AG09309 (cell line): ENCODE data around the gene HPSE2.

ENCODE experiments used
- DNase-seq: peaks from one replicate; pipeline ENCODE4 v3.0.0-alpha.2; 2010; ENCODE audit warnings: low read depth
- H3K4me3 ChIP-seq: 2 replicates; pipeline ENCODE4 v1.5.1; 2011; ENCODE audit warnings: mild to moderate bottlenecking, low read depth, low read length, moderate library complexity; ENCODE audit not compliant: control insufficient read depth
- TF ChIP-seq, protein P1 (sequence below): IDR thresholded peaks from 2 replicates; pipeline ENCODE4 v1.5.1; 2011; ENCODE audit warnings: mild to moderate bottlenecking, low read depth, low read length, inconsistent platforms; ENCODE audit not compliant: insufficient read depth, control insufficient read depth; ENCODE audit errors: missing control alignments

Gene HPSE2

DNA sequence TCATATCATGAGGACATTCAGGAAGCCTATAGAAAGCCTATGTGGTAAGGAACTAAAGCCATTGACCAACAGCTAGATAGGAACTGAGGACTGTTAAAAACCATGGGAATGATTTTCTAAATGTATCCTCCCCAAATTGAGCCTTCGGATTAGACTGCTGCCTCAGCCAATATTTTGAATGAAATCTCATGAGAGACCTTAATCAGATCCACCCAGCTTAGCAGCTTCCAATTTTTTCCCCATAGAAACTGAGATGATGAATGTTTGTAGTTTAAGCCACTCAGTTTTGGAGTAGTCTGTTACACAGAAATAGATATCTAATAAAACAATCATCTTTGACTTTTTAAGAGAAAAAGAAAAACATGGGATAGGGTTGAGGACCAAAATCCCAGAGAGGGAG lies 292.0 kb downstream of the HPSE2 start:
- TF ChIP-seq, protein P1, sequence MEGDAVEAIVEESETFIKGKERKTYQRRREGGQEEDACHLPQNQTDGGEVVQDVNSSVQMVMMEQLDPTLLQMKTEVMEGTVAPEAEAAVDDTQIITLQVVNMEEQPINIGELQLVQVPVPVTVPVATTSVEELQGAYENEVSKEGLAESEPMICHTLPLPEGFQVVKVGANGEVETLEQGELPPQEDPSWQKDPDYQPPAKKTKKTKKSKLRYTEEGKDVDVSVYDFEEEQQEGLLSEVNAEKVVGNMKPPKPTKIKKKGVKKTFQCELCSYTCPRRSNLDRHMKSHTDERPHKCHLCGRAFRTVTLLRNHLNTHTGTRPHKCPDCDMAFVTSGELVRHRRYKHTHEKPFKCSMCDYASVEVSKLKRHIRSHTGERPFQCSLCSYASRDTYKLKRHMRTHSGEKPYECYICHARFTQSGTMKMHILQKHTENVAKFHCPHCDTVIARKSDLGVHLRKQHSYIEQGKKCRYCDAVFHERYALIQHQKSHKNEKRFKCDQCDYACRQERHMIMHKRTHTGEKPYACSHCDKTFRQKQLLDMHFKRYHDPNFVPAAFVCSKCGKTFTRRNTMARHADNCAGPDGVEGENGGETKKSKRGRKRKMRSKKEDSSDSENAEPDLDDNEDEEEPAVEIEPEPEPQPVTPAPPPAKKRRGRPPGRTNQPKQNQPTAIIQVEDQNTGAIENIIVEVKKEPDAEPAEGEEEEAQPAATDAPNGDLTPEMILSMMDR: no peak
- no peak overlapping the region for H3K4me3 ChIP-seq
- no peak for DNase-seq

DNA sequence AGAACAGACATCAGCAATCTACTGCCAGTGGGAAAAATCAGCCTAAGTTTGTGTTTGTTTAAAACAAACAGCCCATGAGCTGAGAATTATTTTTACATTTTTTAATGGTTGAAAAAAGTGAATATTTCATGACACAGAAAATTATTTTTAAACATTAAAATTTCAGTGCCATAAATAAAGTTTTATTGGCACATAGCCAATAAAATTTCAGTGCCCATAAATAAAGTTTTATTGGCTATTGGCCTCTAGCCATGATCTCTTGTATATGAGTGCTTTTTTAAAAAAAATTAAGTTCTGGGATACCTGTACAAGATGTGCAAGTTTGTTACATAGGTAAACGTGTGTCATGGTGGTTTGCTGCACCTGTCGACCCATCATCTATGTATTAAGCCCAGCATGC lies 305.9 kb downstream of the HPSE2 start:
- DNase-seq: no peak
- TF ChIP-seq, protein P1: no peak

DNA sequence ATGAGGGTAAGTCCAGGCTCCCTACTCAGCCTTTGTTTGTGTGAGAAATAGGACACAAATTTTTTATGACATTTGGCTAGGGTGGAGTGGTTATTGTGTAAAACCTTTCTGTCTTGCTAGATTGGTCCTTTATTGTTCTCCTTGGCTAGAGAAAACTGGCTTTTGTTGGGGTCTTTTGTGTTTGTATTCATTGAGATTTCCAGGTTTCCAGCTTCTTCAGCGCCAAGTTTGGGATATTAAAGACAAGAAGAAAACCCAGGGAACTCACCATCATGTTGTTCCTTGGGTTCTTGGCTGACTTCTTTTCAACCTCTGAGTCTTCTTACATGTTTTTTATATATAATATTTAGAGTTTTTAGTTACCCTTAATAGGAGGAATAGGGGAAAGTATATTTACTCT lies 310.0 kb downstream of the HPSE2 start:
- TF ChIP-seq, protein P1: no peak
- H3K4me3 ChIP-seq: no peak overlapping the region
- DNase-seq: no peak

More for the DNA sequence above, 305.9 kb downstream of the HPSE2 start:
- no peak overlapping the region for H3K4me3 ChIP-seq

DNA sequence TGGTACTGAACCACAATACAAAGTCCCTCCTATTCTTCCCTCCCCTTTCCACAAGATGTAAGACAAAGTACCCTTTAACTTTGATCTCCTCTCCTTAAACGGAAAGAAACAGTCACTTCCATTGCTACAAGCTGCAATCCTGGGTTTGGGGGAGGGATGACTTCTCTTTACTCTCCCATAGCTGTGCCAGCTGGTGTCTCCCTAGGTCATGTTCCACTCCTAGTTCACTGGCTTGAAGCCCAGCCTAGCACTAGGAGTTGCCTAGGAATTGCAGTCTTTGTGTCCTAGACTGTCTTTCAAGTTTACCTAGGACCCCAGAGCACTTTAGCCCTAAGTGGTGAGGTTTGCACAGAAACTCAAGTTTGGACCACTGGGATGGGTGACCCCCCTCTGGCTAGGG lies 311.1 kb downstream of the HPSE2 start:
- TF ChIP-seq, protein P1: no peak
- no peak for DNase-seq

DNA sequence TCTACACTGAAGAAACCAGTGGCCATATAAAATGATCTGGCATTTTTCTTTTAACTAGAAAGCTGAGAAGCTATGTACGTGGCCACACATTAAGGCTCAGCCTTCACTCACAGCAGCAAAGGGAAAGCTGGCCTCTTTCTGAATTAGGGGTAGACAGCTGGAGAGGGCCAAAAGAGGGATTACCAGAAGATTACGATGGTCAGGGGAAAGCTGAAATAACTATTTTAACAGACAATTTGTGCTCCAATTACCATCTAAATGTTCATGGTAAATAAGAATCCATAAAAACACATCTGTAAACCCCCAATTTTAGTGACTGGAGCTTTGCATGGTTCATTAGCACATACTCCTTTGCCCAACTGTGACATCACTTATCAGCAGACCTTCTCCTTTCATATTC lies 314.3 kb downstream of the HPSE2 start:
- TF ChIP-seq, protein P1: no peak

More for the DNA sequence above, 311.1 kb downstream of the HPSE2 start:
- H3K4me3 ChIP-seq: no peak overlapping the region

DNA sequence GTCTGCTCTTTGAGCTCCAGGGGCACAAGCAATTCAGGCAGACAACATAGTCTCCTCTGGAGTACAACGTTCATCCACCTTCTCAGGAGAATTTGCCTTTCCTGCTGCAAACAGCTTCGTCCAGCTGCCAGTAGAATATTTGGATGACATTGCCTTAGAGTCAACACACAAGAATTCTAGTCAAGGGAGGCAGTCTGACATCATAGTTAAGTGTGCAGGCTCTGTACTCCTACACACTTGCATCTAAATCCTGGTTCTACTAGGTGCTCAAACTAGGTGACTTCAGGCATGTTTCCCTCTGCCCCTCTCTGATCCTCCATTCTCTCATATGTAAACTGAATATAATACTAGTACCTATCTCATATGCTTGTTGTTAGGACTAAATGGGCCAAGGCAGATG lies 314.8 kb downstream of the HPSE2 start:
- DNase-seq: no peak
- TF ChIP-seq, protein P1: no peak
- H3K4me3 ChIP-seq: no peak overlapping the region

More for the DNA sequence above, 314.3 kb downstream of the HPSE2 start:
- DNase-seq: no peak
- H3K4me3 ChIP-seq: no peak overlapping the region

DNA sequence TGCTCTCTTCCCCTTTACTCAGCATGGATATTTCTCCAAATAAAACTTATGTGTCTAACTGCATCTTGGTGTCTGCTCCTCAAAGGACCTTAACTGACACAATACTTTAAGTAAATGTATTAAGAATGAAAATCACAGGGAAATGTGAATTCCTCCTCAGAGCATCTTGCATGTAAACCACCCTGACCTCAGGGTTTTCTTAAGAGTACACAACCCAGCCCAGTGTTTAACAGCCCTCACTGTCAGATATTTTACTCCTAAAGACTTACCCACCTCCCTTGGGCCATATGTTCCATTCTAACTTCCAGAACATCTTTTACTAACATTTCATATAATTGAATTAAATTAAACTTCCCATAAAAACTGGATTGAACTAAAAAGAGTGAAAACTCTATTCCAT lies 315.3 kb downstream of the HPSE2 start:
- TF ChIP-seq, protein P1: no peak
- no peak for DNase-seq
- no peak overlapping the region for H3K4me3 ChIP-seq
